OCI-LY3 (cell line): Measurements from ENCODE around the gene ZNF695.

Source experiments
- H2AFZ ChIP-seq: fragments of 200-600, 300-600 bp; shearing (Covaris generic); 2 replicates; pipeline ENCODE4 v1.6.0; 2014; ENCODE audit warnings: antibody characterized with exemption, low read depth, low read length
- H3K27ac ChIP-seq: fragments of 200-600, 300-600 bp; sonication (generic); 2 replicates; pipeline ENCODE4 v1.5.1; 2014; ENCODE audit warnings: mild to moderate bottlenecking, low read length, moderate library complexity, mixed read lengths
- H3K27me3 ChIP-seq: fragments of 200-600, 300-600 bp; sonication (generic); 2 replicates; pipeline ENCODE4 v1.6.1; 2014; ENCODE audit warnings: low read depth, low read length, mixed read lengths
- H3K36me3 ChIP-seq: fragments of 200-600, 300-600 bp; sonication (generic); replicated peaks from 2 replicates; pipeline ENCODE3; 2014; ENCODE audit warnings: low read depth, low read length, mixed read lengths
- H3K4me1 ChIP-seq: fragments of 300-600, 200-600 bp; sonication (generic); 2 replicates; pipeline ENCODE4 v1.6.1; 2014; ENCODE audit warnings: low read length, mixed read lengths
- H3K4me2 ChIP-seq: fragments of 200-600, 300-600 bp; sonication (generic); 2 replicates; pipeline ENCODE4 v1.6.1; 2014; ENCODE audit warnings: low read length, mixed read lengths
- H3K4me3 ChIP-seq: fragments of 300-600, 200-600 bp; sonication (generic); 2 replicates; pipeline ENCODE4 v1.5.1; 2014; ENCODE audit warnings: antibody characterized with exemption, mild to moderate bottlenecking, low read length, moderate library complexity
- H3K79me2 ChIP-seq: fragments of 300-600, 200-600 bp; shearing (Covaris generic); 2 replicates; pipeline ENCODE4 v1.6.1; 2014; ENCODE audit warnings: mild to moderate bottlenecking, low read length, mixed read lengths
- H3K9ac ChIP-seq: fragments of 300-600, 200-600 bp; shearing (Covaris generic); 2 replicates; pipeline ENCODE4 v1.6.0; 2014; ENCODE audit warnings: mild to moderate bottlenecking, low read length, moderate library complexity
- H3K9me3 ChIP-seq: fragments of 200-600, 300-600 bp; shearing (Covaris generic); 2 replicates; pipeline ENCODE4 v1.6.1; 2014; ENCODE audit warnings: low read length, mixed read lengths; ENCODE audit not compliant: insufficient read depth
- H4K20me1 ChIP-seq: fragments of 200-600, 300-600 bp; sonication (generic); 2 replicates; pipeline ENCODE4 v1.6.1; 2016; ENCODE audit warnings: low read length, mixed read lengths; ENCODE audit not compliant: insufficient read depth
- CTCF ChIP-seq: fragments of 200-600, 300-600 bp; sonication (generic); IDR thresholded peaks from 2 replicates; pipeline ENCODE4 v1.5.1; 2014; ENCODE audit warnings: antibody characterized with exemption, low read length, low read depth
- EZH2phosphoT487 ChIP-seq: fragments of 200-600 bp; shearing (Covaris generic); IDR thresholded peaks from 2 replicates; pipeline ENCODE4 v1.6.1; 2018; ENCODE audit warnings: antibody characterized with exemption, mixed run types, low read depth

The ZNF695 gene

GRCh38 chr1:246954126-246954525 lies 53.7 kb downstream of the ZNF695 start:
- Histone ChIP-seq H4K20me1 (no peaks in the 10 kb centered on the region), H3K36me3 (peaks cover 23% of the 10 kb centered on the region), H3K9ac (no peak overlapping the region), H3K4me2 (no peak overlapping the region), H3K4me1 (peaks cover 6% of the 10 kb centered on the region), H3K27me3 (no peaks in the 10 kb centered on the region), H3K27ac (no peak overlapping the region), H3K79me2 (no peaks in the 10 kb centered on the region), H2AFZ (no peak overlapping the region), H3K9me3 (peaks cover 2% of the 10 kb centered on the region; the same call in 1 of the 2 replicates), H3K4me3 (no peak overlapping the region)
- TF ChIP-seq EZH2phosphoT487, result no peak
- no peak for TF ChIP-seq CTCF

DNA sequence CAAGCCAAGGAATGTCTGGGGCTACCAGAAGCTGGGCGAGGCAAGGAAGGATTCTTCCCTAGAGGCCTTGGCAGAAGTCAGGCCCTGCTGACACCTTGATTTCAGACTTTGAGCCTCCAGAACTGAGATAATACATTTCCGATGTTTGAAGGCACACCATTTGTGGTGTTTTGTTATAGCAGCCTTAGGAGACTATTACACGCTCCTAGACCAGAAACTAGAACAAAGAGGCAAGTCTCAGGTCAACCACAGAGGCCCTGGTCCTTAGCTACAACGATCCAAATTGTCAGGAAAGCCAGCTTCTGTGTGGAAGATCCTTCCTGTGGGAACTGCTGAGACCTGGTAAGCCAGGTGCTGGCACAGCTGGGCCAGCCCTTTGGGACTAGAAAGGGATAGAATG lies 56.4 kb downstream of the ZNF695 start:
- Histone ChIP-seq H2AFZ (no peak overlapping the region), H3K79me2 (no peaks in the 10 kb centered on the region), H4K20me1 (no peaks in the 10 kb centered on the region), H3K4me2 (no peak overlapping the region), H3K27ac (no peak overlapping the region), H3K4me1 (peaks cover 6% of the 10 kb centered on the region), H3K36me3 (peaks cover 14% of the 10 kb centered on the region), H3K9me3 (no peaks in the 10 kb centered on the region), H3K27me3 (no peaks in the 10 kb centered on the region), H3K9ac (no peak overlapping the region), H3K4me3 (no peak overlapping the region)
- no peak for TF ChIP-seq EZH2phosphoT487
- TF ChIP-seq CTCF, result no peak

GRCh38 chr1:246949956-246950355 lies 57.9 kb downstream of the ZNF695 start:
- Histone ChIP-seq H2AFZ (no peak overlapping the region), H3K27ac (no peak overlapping the region), H3K4me3 (no peak overlapping the region), H4K20me1 (no peaks in the 10 kb centered on the region), H3K79me2 (no peaks in the 10 kb centered on the region), H3K36me3 (peaks cover 11% of the 10 kb centered on the region), H3K4me2 (no peak overlapping the region), H3K27me3 (no peaks in the 10 kb centered on the region), H3K4me1 (peaks cover 6% of the 10 kb centered on the region), H3K9me3 (no peaks in the 10 kb centered on the region), H3K9ac (no peak overlapping the region)
- no peak for TF ChIP-seq EZH2phosphoT487
- no peak for TF ChIP-seq CTCF

DNA sequence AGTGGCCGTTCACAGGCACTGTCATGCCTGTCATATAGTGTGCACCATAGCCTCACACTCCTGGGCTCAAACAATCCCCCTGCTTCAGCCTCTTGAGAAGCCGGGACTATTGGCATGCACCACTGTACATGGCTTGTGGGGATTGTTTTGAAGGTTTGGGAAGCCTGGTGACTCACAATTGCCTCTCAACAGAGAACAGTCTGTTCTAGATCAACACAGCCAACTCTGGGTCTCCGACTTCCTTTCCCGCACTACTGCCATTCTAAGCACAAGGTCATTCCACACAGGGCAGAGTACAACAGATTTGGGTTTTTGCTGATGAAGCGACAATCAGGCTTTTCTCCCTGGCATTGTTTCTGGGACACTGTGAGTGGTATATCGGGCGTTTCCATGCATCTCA lies 60.6 kb downstream of the ZNF695 start:
- H3K36me3 ChIP-seq, result peaks cover 15% of the 10 kb centered on the region
- TF ChIP-seq CTCF (no peak), EZH2phosphoT487 (no peak)
- H2AFZ ChIP-seq, result no peak overlapping the region
- no peaks in the 10 kb centered on the region for H3K79me2 ChIP-seq
- H3K27me3 ChIP-seq, result no peaks in the 10 kb centered on the region
- H3K27ac ChIP-seq, result no peak overlapping the region
- H3K4me3 ChIP-seq, result no peak overlapping the region
- H3K9ac ChIP-seq, result no peak overlapping the region
- H3K4me1 ChIP-seq, result peaks cover 6% of the 10 kb centered on the region
- no peak overlapping the region for H3K4me2 ChIP-seq
- no peaks in the 10 kb centered on the region for H4K20me1 ChIP-seq
- H3K9me3 ChIP-seq, result no peaks in the 10 kb centered on the region
